Daoy (cell line): Measurements from ENCODE around the gene TBC1D5. TPM values are rescaled to one million over a fixed set of nuclear protein-coding genes. Genes with fewer than 3 reads are reported as not detected.
"Not testable (repeated sequence)": the region's sequence is repeated elsewhere in the genome, so short reads cannot be mapped to it uniquely, and the experiment has no call there.

ENCODE experiments used
- DNase-seq: peaks from one replicate; pipeline ENCODE4 v3.0.0-alpha.2; 2015; ENCODE audit warnings: low read depth
- total RNA-seq: library from RNA; depleted of rRNA; stranded (reverse); fragments of >200 nt; shearing (Covaris generic); gene quantifications from 2 replicates; pipeline ENCODE4 v1.2.3, GENCODE V29; 2014

Gene TBC1D5
- total RNA-seq, 1 experiment from 2014 or later, result 26.8 TPM

DNA sequence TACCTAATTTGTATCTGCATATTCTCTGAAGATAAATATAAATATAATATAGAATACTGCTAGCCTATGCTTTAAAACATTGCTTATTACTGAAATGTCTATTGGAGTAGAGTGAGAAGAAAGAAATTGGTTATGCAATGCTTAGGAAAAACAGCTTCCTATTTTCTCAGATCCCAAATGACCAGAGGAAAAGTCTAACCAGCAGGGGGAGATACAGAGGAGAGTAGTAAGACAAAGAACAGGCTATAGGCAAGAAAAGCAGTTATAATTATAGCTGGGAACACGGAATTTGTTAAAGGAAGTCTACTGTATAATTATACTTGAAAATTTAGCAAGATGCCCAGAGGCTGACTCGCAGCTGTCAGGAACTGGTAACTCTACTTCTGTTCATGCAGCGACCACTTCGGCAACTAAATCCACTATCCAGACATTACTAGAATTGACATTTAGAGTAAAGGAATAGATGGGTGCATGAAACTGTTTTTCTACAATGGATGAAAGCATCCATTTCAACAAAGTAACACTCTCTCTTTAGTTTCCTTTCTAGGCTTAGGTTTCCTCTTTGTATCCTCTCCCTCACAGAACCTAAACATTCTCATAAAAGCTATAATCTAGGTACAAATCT is 97.2 kb downstream of the TBC1D5 start:
- DNase-seq, result peak; percentile 28

DNA sequence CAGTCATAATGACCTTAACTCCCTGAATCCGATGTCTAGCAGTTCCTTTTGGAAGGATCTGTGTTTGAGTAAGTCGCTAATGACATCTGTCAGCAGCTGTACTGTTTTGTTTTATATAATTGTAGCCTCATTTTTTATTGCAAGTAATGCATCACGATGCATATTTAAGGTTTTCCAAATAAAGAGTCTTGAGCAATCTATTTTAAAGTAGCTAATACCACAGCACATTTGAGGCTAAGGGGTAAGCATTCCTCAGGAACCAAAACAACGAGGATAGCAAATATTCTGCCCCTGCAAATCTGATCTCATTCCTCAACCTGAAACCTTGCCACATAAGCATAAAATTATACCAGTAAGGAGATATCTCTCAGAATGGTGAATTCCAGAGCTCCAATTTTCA is 98.7 kb downstream of the TBC1D5 start:
- DNase-seq, result no peak

- DNase-seq, result no peak
Observed at GRCh38 chr3:17642474-17642873, 100.0 kb downstream of the TBC1D5 start.

GRCh38 chr3:17640466-17640865 is 102.0 kb downstream of the TBC1D5 start:
- no peak for DNase-seq

- DNase-seq, result peak; percentile 70
Observed at GRCh38 chr3:17639765-17640164, 102.7 kb downstream of the TBC1D5 start.

- DNase-seq, result peak; percentile 41
Observed at GRCh38 chr3:17639257-17639656, 103.2 kb downstream of the TBC1D5 start.

- no peak for DNase-seq
Observed at GRCh38 chr3:17638356-17638755, 104.1 kb downstream of the TBC1D5 start.

DNA sequence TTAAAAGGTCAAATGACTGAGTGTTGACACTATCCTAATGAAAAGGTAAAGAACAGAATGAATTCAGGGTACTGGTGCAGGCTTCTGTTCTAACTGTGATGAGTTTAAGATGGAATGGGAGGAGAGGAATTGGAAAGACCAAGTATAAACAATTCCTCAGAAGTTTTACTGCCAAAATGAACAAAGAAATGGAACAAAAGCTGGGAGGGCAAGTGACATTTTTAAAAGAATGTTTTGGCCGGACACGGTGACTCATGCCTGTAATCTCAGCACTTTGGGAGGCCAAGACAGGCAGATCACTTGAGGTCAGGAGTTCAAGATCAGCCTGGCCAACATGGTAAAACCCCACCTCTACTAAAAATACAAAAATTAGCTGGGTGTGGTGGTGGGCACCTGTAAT is 106.8 kb downstream of the TBC1D5 start:
- DNase-seq, result peak; percentile 4

- DNase-seq, result no peak
Observed at GRCh38 chr3:17634964-17635363, 107.5 kb downstream of the TBC1D5 start.

- DNase-seq, result no peak
Observed at GRCh38 chr3:17634201-17634600, 108.2 kb downstream of the TBC1D5 start.

GRCh38 chr3:17632401-17633100 is 109.9 kb downstream of the TBC1D5 start:
- DNase-seq, result peak; percentile 56

DNA sequence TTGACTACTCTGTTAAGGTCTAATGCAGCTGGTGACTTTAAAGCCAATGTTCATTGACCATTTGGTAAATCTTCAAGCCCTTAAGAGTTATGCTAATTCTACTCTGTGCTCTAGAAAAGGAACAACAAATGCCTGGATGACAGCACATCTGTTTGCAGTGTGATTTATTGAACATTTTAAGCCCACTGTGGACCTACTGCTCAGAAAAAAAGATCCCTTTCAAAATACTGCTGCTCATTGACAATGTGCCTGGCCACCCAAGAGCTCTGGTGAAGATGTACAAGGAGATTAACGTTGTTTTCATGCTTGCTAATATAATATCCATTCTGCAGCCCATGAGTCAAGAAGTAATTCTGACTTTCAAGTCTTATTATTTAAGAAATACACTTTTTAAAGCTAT is 110.8 kb downstream of the TBC1D5 start:
- DNase-seq, result no peak

DNA sequence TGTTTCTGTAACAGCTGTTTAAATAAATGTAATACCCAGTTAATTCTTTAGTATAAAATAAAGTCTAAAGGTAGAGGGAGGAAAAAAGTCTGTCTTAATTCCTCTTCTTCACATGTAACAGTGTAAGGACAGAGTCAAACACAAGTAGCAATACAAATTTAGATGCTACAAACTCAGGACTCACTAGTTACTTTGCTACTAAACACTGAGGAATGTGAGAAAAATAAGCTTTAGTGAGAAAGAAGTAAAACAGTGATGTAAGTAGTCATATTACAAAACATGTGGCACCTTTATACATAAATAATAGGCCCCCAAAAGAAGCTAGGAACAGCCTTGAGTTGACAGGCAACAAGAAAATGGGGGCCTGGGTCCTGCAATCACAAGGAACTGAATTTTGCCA is 113.0 kb downstream of the TBC1D5 start:
- no peak for DNase-seq

- no peak for DNase-seq
Observed at GRCh38 chr3:17626395-17626794, 116.0 kb downstream of the TBC1D5 start.

GRCh38 chr3:17625133-17625532 is 117.3 kb downstream of the TBC1D5 start:
- no peak for DNase-seq

GRCh38 chr3:17623464-17623863 is 119.0 kb downstream of the TBC1D5 start:
- DNase-seq, result no peak

DNA sequence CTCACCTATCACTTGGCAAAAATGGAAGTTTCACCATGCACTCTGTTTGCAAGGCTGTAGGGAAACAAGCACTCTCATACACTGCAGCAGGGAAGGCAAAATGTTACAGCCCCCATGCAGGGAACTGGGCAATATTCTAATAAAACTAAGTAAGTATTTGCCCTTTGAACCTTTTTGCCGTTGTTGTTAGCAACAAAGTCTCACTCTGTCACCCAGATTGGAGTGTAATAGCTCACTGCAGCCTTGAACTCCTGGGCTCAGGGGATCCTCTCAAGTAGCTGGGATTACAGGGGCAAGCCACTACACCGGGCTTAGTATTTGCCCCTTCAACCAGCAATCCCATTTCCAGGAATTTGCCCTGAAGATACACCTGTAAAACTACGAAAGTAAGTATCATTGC is 122.5 kb downstream of the TBC1D5 start:
- no peak for DNase-seq

- not testable (repeated sequence) for DNase-seq
Observed at GRCh38 chr3:17613017-17613416, 129.4 kb downstream of the TBC1D5 start.

- DNase-seq, result no peak
Observed at GRCh38 chr3:17607905-17608304, 134.5 kb downstream of the TBC1D5 start.

DNA sequence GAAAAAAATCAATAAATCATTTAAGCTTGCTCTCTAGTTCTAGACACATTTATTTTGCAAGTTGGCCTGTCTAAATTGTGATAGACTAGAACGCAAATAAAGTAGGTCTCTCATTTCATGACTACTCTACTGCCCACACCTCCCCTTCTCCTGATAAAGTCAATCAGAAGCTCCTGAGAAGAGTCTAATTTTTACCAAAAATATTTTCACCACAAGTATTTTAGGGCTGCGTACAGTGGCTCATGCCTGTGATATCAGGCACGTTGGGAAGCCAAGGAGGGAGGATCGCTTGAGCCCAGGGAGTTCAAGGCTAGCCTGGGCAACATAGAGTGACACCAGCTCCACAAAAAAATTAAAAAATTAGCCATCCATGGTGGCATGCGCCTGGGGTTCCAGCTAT is 136.5 kb downstream of the TBC1D5 start:
- DNase-seq, result no peak

DNA sequence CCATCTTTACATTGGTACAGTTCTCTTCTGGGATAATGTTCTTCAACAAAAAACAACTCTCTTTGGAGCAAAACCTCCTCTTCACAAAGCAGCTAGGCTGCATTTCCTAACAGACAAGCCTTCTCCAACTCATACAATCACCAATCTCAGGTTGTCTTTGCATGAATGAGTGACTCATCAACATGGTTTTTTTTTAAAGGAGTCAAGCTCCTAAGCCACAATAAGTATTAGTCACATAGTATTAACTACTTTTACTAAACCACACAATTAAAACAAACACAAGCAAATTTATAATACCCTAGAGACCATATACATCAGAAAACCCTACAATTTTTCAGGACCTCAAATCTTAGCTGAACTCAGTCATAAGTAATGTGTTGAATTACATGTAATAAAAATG is 137.4 kb downstream of the TBC1D5 start:
- peak; percentile 31 for DNase-seq

GRCh38 chr3:17602126-17602525 is 140.3 kb downstream of the TBC1D5 start:
- DNase-seq, result no peak

- DNase-seq, result no peak
Observed at GRCh38 chr3:17592956-17593355, 149.5 kb downstream of the TBC1D5 start.

DNA sequence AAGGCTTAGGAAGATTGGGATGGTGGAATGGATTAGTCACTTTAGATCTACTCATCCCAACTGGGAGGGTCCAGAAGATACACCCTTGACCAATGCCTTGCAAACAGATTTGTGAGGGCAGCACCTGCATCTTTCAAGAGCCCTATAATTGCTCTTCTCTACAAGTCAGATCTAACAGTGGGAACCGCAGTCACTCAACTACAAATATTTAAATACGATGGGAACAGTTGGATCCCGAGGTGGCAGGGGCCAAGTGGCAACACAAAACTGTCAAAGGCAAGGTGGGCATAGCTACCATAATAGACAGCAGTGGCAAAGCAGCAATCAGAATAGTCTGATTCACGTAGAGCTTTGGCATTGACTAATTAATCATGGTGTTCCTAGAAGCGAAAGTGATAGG is 152.0 kb downstream of the TBC1D5 start:
- no peak for DNase-seq
